Keratinocyte (primary cell): ENCODE data around the gene SLC25A11. TPM values are rescaled to one million over a fixed set of nuclear protein-coding genes. Genes with fewer than 3 reads are reported as not detected.

Source experiments
- DNase-seq: peaks from one replicate; pipeline ENCODE4 v3.0.0-alpha.2; 2011; ENCODE audit warnings: low read depth, missing footprints, low spot score
- FAIRE-seq: peaks from 2 replicates; lab custom pipeline; 2011; peaks lifted over from hg19 to GRCh38; lab: Jason Lieb, UNC
- H2AFZ ChIP-seq: 2 replicates; pipeline ENCODE4 v1.6.0; 2012; ENCODE audit warnings: low read length, control low read depth, inconsistent platforms; ENCODE audit not compliant: control insufficient read depth
- H3K27ac ChIP-seq: 2 replicates; pipeline ENCODE4 v1.5.1; 2011; ENCODE audit warnings: low read length; ENCODE audit not compliant: control insufficient read depth, insufficient read depth
- H3K27me3 ChIP-seq: 3 replicates; pipeline ENCODE4 v1.6.0; 2011; ENCODE audit warnings: low read length; ENCODE audit not compliant: control insufficient read depth, insufficient read depth; ENCODE audit errors: extremely low read depth
- H3K36me3 ChIP-seq, 2 experiments: 2 replicates in 1 of 2; 3 replicates in 1 of 2; pipeline ENCODE4 v1.5.1; 2011; ENCODE audit warnings: low read length in 2 of 2, mild to moderate bottlenecking in 1 of 2; ENCODE audit not compliant: control insufficient read depth in 2 of 2, insufficient read depth in 2 of 2; ENCODE audit errors: extremely low read depth in 1 of 2
- H3K4me1 ChIP-seq: 3 replicates; pipeline ENCODE4 v1.5.1; 2011; ENCODE audit warnings: low read length; ENCODE audit not compliant: control insufficient read depth, insufficient read depth; ENCODE audit errors: extremely low read depth
- H3K4me2 ChIP-seq: 3 replicates; pipeline ENCODE4 v1.6.0; 2011; ENCODE audit warnings: low read depth, low read length; ENCODE audit not compliant: control insufficient read depth, insufficient read depth; ENCODE audit errors: extremely low read depth
- H3K4me3 ChIP-seq, 3 experiments: fragments of 200-600 bp in 1 of 3; sonication (generic) in 1 of 3; 2 replicates in 2 of 3; 3 replicates in 1 of 3; pipeline ENCODE4 v1.5.1; 2011 to 2016; ENCODE audit warnings: low read length in 3 of 3, mild to moderate bottlenecking in 3 of 3, control low read depth in 2 of 3, inconsistent platforms in 1 of 3, low read depth in 1 of 3, mixed read lengths in 1 of 3, mixed run types in 1 of 3, moderate library complexity in 1 of 3; ENCODE audit not compliant: control insufficient read depth in 2 of 3, insufficient read depth in 2 of 3; ENCODE audit errors: extremely low read depth in 1 of 3
- H3K79me2 ChIP-seq: 2 replicates; pipeline ENCODE4 v1.6.0; 2012; ENCODE audit warnings: low read length; ENCODE audit not compliant: control insufficient read depth, insufficient read depth
- H3K9ac ChIP-seq: 3 replicates; pipeline ENCODE4 v1.6.0; 2011; ENCODE audit warnings: low read length; ENCODE audit not compliant: control insufficient read depth, insufficient read depth; ENCODE audit errors: extremely low read depth
- H3K9me1 ChIP-seq: 3 replicates; pipeline ENCODE4 v1.6.0; 2011; ENCODE audit warnings: low read length; ENCODE audit not compliant: control insufficient read depth, insufficient read depth; ENCODE audit errors: extremely low read depth
- H3K9me3 ChIP-seq: 2 replicates; pipeline ENCODE4 v1.5.1; 2012; ENCODE audit warnings: low read depth, low read length; ENCODE audit not compliant: control insufficient read depth
- H4K20me1 ChIP-seq: 3 replicates; pipeline ENCODE4 v1.6.0; 2011; ENCODE audit warnings: low read length; ENCODE audit not compliant: control insufficient read depth, insufficient read depth; ENCODE audit errors: extremely low read depth
- EZH2 ChIP-seq: IDR thresholded peaks from one replicate; pipeline ENCODE4 v1.6.1; 2012; ENCODE audit warnings: inconsistent platforms, mild to moderate bottlenecking, low read length, moderate library complexity
- dilution Hi-C: fragments of 300-500 bp; cut with MboI; formaldehyde crosslinking; loops from one replicate; pipeline ENCODE4 v1.7.0; 2020; ENCODE audit warnings: low sequenced_read_pairs; ENCODE audit not compliant: extremely low pct_ligation_motif_present
- polyA plus RNA-seq, 5 experiments: library from polyadenylated mRNA; depleted of rRNA in 3 of 5; stranded (reverse) in 3 of 5; stranded (forward) in 1 of 5; unstranded in 1 of 5; fragments of >200 nt; gene quantifications; 1 replicate in 1 of 5; 2 replicates in 3 of 5; 3 replicates in 1 of 5; pipeline versions ENCODE4 v1.2.1 to v1.2.3, GENCODE V29; 2011 to 2012; ENCODE audit warnings: missing spikeins in 2 of 5, low read depth in 1 of 5, low replicate concordance in 1 of 5
- TF ChIP-seq, protein P1 (sequence below), 3 experiments: IDR thresholded peaks in 1 of 3; conservative IDR thresholded peaks in 1 of 3; optimal IDR thresholded peaks in 1 of 3; 2 replicates in 2 of 3; 3 replicates in 1 of 3; pipeline versions ENCODE3 to v1.5.1; 2011; ENCODE audit warnings: low read length in 3 of 3, mild to moderate bottlenecking in 3 of 3, moderate library complexity in 2 of 3, control low read depth in 1 of 3, inconsistent platforms in 1 of 3; ENCODE audit not compliant: insufficient read depth in 2 of 3; ENCODE audit errors: extremely low read depth in 1 of 3

The SLC25A11 gene
- polyA plus RNA-seq, 1 donor (not counting 4 experiments of a cell fraction or from before 2014, with no cell fraction given): 33.8 TPM

DNA sequence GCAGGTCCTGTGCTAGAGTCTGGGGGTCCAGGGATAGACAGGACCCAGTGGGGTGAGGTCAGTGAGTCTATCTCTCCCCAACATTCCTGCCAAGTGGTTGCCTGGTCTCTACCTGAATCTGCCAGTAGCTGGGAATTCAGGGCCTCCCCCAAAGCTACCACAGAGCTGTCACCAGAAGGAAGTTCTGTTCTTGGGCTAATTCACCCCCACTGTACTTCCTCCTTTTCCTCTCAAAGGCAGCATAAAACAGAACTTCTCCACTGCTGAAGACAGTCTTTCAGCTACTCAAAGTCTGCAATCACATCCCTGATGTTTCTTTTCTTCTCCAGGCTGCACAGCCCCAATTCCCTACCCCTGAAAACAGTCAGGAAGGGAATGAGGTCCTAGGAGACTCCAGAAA is 38.9 kb upstream of the SLC25A11 start:
- Histone ChIP-seq H3K4me2 (no peak overlapping the region), H3K9me3 (no peaks in the 10 kb centered on the region), H4K20me1 (no peaks in the 10 kb centered on the region), H2AFZ (no peak overlapping the region), H3K9me1 (no peaks in the 10 kb centered on the region), H3K27me3 (no peaks in the 10 kb centered on the region), H3K27ac (no peak overlapping the region), H3K4me1 (no peaks in the 10 kb centered on the region), H3K9ac (no peak overlapping the region), H3K79me2 (no peaks in the 10 kb centered on the region), H3K4me3 (no peak overlapping the region), H3K36me3 (peaks cover 44 to 57% of the 10 kb centered on the region in 2 experiments)
- no peak for DNase-seq
- dilution Hi-C loops: no loop called here
- TF ChIP-seq, protein P1, sequence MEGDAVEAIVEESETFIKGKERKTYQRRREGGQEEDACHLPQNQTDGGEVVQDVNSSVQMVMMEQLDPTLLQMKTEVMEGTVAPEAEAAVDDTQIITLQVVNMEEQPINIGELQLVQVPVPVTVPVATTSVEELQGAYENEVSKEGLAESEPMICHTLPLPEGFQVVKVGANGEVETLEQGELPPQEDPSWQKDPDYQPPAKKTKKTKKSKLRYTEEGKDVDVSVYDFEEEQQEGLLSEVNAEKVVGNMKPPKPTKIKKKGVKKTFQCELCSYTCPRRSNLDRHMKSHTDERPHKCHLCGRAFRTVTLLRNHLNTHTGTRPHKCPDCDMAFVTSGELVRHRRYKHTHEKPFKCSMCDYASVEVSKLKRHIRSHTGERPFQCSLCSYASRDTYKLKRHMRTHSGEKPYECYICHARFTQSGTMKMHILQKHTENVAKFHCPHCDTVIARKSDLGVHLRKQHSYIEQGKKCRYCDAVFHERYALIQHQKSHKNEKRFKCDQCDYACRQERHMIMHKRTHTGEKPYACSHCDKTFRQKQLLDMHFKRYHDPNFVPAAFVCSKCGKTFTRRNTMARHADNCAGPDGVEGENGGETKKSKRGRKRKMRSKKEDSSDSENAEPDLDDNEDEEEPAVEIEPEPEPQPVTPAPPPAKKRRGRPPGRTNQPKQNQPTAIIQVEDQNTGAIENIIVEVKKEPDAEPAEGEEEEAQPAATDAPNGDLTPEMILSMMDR (optimal IDR thresholded peaks at IDR 0.05 in 1 of 3, IDR thresholded peaks at IDR 0.05 in 1 of 3, conservative IDR thresholded peaks at IDR 0.05 in 1 of 3; ENCODE audit: extremely low read depth in 1 of 3, insufficient read depth in 2 of 3, low read length in 3 of 3): no peak
- TF ChIP-seq EZH2: no peak
- no peak for FAIRE-seq

DNA sequence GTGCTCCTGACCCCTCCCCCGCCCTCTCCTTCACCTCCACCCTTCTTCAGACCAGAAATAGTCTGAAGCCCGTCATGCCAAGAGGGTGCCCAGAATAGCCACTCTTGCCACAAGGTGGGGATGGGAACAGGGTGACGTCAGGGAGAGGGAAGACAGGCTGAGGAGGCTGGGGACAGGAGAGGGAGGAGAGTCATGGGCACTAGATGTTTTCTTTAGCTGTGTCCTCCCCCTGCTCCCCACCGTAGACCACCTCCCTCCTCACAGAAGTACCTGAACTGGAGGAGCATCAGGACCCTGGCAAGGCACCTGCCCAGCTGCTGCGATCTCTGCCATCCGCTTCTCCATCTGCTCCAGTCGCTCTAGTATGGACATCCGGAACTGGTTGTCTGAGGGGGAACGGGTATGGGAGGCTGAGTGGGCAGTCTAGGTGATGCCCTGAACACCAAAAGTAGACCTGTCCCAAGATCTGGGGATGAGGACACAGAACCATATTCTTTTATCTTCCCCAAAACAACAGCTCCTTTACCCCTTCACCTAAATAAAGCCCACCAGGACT is 34.3 kb upstream of the SLC25A11 start:
- no peak overlapping the region for H3K4me2 ChIP-seq
- H3K9ac ChIP-seq: no peak overlapping the region
- dilution Hi-C loops: no loop called here
- H3K27ac ChIP-seq: no peak overlapping the region
- H3K36me3 ChIP-seq: peaks cover 42 to 56% of the 10 kb centered on the region in 2 experiments
- H3K9me1 ChIP-seq: no peaks in the 10 kb centered on the region
- H3K4me1 ChIP-seq: peaks cover 6% of the 10 kb centered on the region
- no peaks in the 10 kb centered on the region for H3K79me2 ChIP-seq
- FAIRE-seq (no peak), DNase-seq (no peak)
- H4K20me1 ChIP-seq: no peaks in the 10 kb centered on the region
- no peaks in the 10 kb centered on the region for H3K27me3 ChIP-seq
- H2AFZ ChIP-seq: no peak overlapping the region
- H3K4me3 ChIP-seq: no peak overlapping the region
- TF ChIP-seq, protein P1 (optimal IDR thresholded peaks at IDR 0.05 in 1 of 3, IDR thresholded peaks at IDR 0.05 in 1 of 3, conservative IDR thresholded peaks at IDR 0.05 in 1 of 3; ENCODE audit: extremely low read depth in 1 of 3, insufficient read depth in 2 of 3, low read length in 3 of 3): no peak
- no peak for TF ChIP-seq EZH2
- no peaks in the 10 kb centered on the region for H3K9me3 ChIP-seq
